BLaER1 (cell line): Measurements from ENCODE around the gene PRPF40A.
A peak's percentile ranks its signal among the peaks of the same experiment; 100 is the strongest.

Source experiments
- H3K27ac ChIP-seq: shearing (Covaris generic); formaldehyde crosslinking; 2 replicates; pipeline ENCODE4 v1.8.1; 2022
- H3K27me3 ChIP-seq: shearing (Covaris generic); formaldehyde crosslinking; 2 replicates; pipeline ENCODE4 v1.8.1; 2022
- H3K36me3 ChIP-seq: shearing (Covaris generic); formaldehyde crosslinking; 2 replicates; pipeline ENCODE4 v1.8.1; 2022
- H3K4me1 ChIP-seq: shearing (Covaris generic); formaldehyde crosslinking; 2 replicates; pipeline ENCODE4 v1.8.1; 2022
- H3K4me2 ChIP-seq: shearing (Covaris generic); formaldehyde crosslinking; 2 replicates; pipeline ENCODE4 v1.8.1; 2022
- H3K4me3 ChIP-seq: shearing (Covaris generic); formaldehyde crosslinking; 2 replicates; pipeline ENCODE4 v1.8.1; 2022
- H3K9ac ChIP-seq: shearing (Covaris generic); formaldehyde crosslinking; 2 replicates; pipeline ENCODE4 v1.8.1; 2022
- H3K9me3 ChIP-seq: shearing (Covaris generic); formaldehyde crosslinking; 2 replicates; pipeline ENCODE4 v1.8.1; 2022
- H4K20me1 ChIP-seq: shearing (Covaris generic); formaldehyde crosslinking; 2 replicates; pipeline ENCODE4 v1.8.1; 2022
- Cebpa-rat ChIP-seq: shearing (Covaris generic); IDR thresholded peaks from 2 replicates; pipeline ENCODE4 v1.8.1; 2022

Gene PRPF40A

DNA sequence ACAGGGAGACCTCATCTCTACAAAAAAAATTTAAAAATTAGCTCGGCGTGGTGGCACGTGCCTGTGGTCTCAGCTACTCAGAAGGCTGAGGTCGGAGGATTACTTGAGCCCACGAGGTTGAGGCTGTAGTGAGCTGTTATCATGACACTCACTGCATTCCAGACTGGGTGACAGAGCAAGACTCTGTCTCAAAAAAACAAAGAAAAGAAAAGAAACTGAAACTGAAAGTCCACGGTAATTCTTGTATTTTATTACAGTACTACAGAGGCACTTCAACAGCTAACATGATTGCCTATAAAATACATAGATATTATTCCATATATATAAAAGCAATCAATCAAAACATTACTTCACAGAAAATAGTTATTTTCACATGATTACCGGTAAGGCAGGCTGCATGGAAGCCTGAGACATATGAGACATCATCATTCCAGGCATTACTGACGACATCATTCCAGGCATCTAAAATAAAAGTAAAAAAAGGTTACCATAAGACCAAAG is 23.1 kb downstream of the PRPF40A start:
- Histone ChIP-seq H3K27ac (no peak overlapping the region), H4K20me1 (peaks cover 79% of the 10 kb centered on the region), H3K9me3 (no peaks in the 10 kb centered on the region), H3K4me1 (peaks cover 21% of the 10 kb centered on the region; the same call in 1 of the 2 replicates), H3K4me2 (peak overlapping the region; percentile 80), H3K36me3 (peaks cover 46% of the 10 kb centered on the region), H3K4me3 (peak overlapping the region; percentile 50), H3K9ac (peak overlapping the region; percentile 46), H3K27me3 (no peaks in the 10 kb centered on the region)
- TF ChIP-seq Cebpa-rat: no peak

- Histone ChIP-seq H3K36me3 (peaks cover 53% of the 10 kb centered on the region), H4K20me1 (peaks cover 67% of the 10 kb centered on the region)
These were observed 24.2 kb downstream of the PRPF40A start for GRCh38 chr2:152693033-152693432.

DNA sequence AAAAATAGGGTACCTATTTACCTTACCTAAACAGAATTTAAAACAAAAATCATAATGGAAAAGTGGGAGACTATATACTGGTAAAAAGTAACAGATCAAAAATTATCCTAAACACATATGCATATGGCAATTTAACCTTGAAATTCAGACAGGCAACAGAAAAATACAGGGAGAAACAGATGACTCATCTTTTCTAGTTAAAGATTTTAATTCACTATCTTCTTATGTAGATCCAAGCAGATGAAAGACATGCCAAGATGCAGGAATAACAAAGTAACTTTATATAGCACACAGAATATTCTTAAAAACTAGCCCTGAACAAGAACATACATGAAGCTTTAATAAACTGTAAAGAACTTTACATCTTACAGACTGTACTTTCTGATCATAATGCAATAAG is 30.9 kb downstream of the PRPF40A start:
- Histone ChIP-seq H3K9ac (no peak overlapping the region), H4K20me1 (peaks cover 82% of the 10 kb centered on the region), H3K27ac (no peak overlapping the region), H3K36me3 (peaks cover 66% of the 10 kb centered on the region), H3K4me2 (no peak overlapping the region), H3K9me3 (no peaks in the 10 kb centered on the region), H3K4me3 (no peak overlapping the region), H3K27me3 (no peaks in the 10 kb centered on the region), H3K4me1 (peaks cover 18% of the 10 kb centered on the region)
- TF ChIP-seq Cebpa-rat: no peak

More at GRCh38 chr2:152693033-152693432, 24.2 kb downstream of the PRPF40A start:
- Histone ChIP-seq H3K4me1 (peaks cover 21% of the 10 kb centered on the region; the same call in 1 of the 2 replicates), H3K4me2 (no peak overlapping the region), H3K27me3 (no peaks in the 10 kb centered on the region), H3K4me3 (no peak overlapping the region), H3K9me3 (no peaks in the 10 kb centered on the region), H3K27ac (no peak overlapping the region), H3K9ac (no peak overlapping the region)
- TF ChIP-seq Cebpa-rat: no peak

DNA sequence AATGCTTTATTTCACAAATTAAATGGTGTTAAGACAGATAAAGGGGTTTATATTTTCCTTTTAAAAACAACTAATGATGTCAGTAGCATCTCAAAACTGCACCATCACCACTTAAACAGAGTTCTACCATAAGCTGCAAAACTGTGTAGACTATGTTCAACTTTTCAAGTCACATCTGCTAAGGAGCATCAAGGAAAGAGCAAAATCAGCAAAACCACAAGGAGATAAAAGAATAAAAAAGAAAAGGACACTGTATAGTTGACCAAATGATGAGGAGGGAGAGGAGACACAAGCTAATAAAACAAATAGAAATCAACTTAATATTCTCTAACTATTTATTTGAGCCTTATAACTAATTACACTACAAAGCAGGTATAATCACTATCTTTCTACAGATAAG is 33.9 kb downstream of the PRPF40A start:
- peak overlapping the region; percentile 35; the same call in 1 of the 2 replicates for H3K4me2 ChIP-seq
- no peaks in the 10 kb centered on the region for H3K27me3 ChIP-seq
- TF ChIP-seq Cebpa-rat: no peak
- no peak overlapping the region for H3K27ac ChIP-seq
- no peaks in the 10 kb centered on the region for H3K9me3 ChIP-seq
- H4K20me1 ChIP-seq: peaks cover 72% of the 10 kb centered on the region
- no peak overlapping the region for H3K4me3 ChIP-seq
- peaks cover 74% of the 10 kb centered on the region for H3K36me3 ChIP-seq
- H3K9ac ChIP-seq: no peak overlapping the region
- peaks cover 18% of the 10 kb centered on the region for H3K4me1 ChIP-seq

GRCh38 chr2:152682663-152683062 is 34.6 kb downstream of the PRPF40A start:
- H3K9me3 ChIP-seq: no peaks in the 10 kb centered on the region
- H3K36me3 ChIP-seq: peaks cover 68% of the 10 kb centered on the region
- peaks cover 72% of the 10 kb centered on the region for H4K20me1 ChIP-seq
- H3K27ac ChIP-seq: no peak overlapping the region
- H3K4me2 ChIP-seq: peak overlapping the region; percentile 35
- no peak for TF ChIP-seq Cebpa-rat
- H3K4me1 ChIP-seq: peaks cover 18% of the 10 kb centered on the region
- H3K4me3 ChIP-seq: no peak overlapping the region
- H3K27me3 ChIP-seq: no peaks in the 10 kb centered on the region
- H3K9ac ChIP-seq: no peak overlapping the region

- no peaks in the 10 kb centered on the region for H3K27me3 ChIP-seq
These were observed 38.5 kb downstream of the PRPF40A start for GRCh38 chr2:152678808-152679207.

DNA sequence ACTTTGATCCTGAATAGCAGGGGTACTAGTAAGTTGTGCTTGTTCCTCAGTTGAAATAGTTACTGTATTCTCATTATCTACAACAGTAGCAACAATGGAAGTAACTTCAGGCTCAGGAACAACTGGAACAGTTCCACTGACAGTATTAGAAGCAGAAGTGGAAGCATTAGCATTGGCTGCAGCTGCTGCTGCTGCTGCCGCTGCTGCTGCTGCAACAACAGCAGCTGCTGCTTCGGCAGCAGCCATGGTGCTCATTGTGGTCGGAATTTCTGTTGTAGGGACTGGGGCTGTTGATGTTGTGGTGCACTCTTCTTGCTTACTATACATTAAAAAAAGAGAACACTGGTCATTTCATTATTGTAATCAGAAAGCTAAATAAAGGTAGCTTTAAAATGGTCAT is 40.8 kb downstream of the PRPF40A start:
- TF ChIP-seq Cebpa-rat: no peak
- Histone ChIP-seq H3K9me3 (no peaks in the 10 kb centered on the region), H3K9ac (no peak overlapping the region), H3K4me3 (no peak overlapping the region), H3K27me3 (no peaks in the 10 kb centered on the region), H4K20me1 (peaks cover 36% of the 10 kb centered on the region), H3K27ac (no peak overlapping the region), H3K36me3 (peaks cover 86% of the 10 kb centered on the region), H3K4me2 (no peak overlapping the region), H3K4me1 (no peaks in the 10 kb centered on the region)

More at GRCh38 chr2:152678808-152679207, 38.5 kb downstream of the PRPF40A start:
- Histone ChIP-seq H3K9me3 (no peaks in the 10 kb centered on the region), H3K4me3 (no peak overlapping the region), H3K4me1 (peaks cover 18% of the 10 kb centered on the region), H3K9ac (no peak overlapping the region), H4K20me1 (peaks cover 60% of the 10 kb centered on the region), H3K27ac (no peak overlapping the region), H3K36me3 (peaks cover 74% of the 10 kb centered on the region), H3K4me2 (no peak overlapping the region)
- no peak for TF ChIP-seq Cebpa-rat

DNA sequence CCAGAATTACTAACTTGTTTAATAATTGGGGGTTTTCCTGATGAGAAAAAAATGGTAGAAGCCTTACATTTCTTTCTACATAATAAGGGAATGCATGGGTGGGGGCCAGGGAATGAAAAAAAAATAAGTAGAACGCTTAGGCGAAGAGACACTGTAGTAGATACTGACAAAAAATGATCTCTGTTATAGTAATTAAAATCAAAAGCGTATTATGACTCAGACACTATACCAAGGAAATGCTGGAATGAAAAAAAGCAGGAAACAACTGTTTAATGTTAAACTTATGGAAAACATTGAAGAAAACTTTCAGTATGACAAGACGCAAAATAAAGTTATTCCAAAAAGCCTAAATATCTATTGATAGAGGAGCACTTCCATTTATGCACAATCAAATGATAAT is 42.9 kb downstream of the PRPF40A start:
- Histone ChIP-seq H3K27me3 (no peaks in the 10 kb centered on the region), H3K27ac (no peak overlapping the region), H3K4me1 (no peaks in the 10 kb centered on the region), H3K36me3 (peaks cover 86% of the 10 kb centered on the region), H3K4me3 (no peak overlapping the region), H3K9me3 (no peaks in the 10 kb centered on the region), H3K9ac (no peak overlapping the region), H3K4me2 (no peak overlapping the region), H4K20me1 (peaks cover 27% of the 10 kb centered on the region)
- TF ChIP-seq Cebpa-rat: no peak

DNA sequence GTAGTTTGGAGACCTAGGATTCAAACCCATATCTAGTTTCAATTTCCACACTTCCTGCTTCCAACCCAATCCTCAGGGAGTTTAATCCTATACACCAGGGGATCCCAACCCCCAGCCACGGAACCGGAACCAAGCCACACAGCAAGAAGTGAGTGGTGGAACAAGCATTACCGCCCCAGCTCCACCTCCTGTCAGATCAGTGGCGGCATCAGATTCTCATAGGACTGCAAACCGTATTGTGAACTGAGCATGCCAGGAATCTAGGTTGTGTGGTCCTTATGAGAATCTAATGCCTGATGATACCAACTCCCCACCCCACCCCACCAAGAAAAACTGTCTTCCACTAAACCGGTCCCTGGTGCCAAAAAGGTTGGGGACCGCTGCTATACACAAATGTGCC is 52.5 kb downstream of the PRPF40A start:
- H3K9me3 ChIP-seq: no peaks in the 10 kb centered on the region
- no peak for TF ChIP-seq Cebpa-rat
- no peaks in the 10 kb centered on the region for H3K27me3 ChIP-seq
- peaks cover 97% of the 10 kb centered on the region for H3K36me3 ChIP-seq
- peaks cover 28% of the 10 kb centered on the region; the same call in 1 of the 2 replicates for H4K20me1 ChIP-seq
- no peak overlapping the region for H3K27ac ChIP-seq
- no peak overlapping the region for H3K4me2 ChIP-seq
- H3K4me3 ChIP-seq: no peak overlapping the region
- H3K4me1 ChIP-seq: no peaks in the 10 kb centered on the region
- H3K9ac ChIP-seq: no peak overlapping the region

GRCh38 chr2:152661076-152661475 is 56.2 kb downstream of the PRPF40A start:
- H3K4me3 ChIP-seq: no peak overlapping the region
- peaks cover 28% of the 10 kb centered on the region; the same call in 1 of the 2 replicates for H4K20me1 ChIP-seq
- H3K4me2 ChIP-seq: no peak overlapping the region
- TF ChIP-seq Cebpa-rat: no peak
- no peak overlapping the region for H3K27ac ChIP-seq
- no peaks in the 10 kb centered on the region for H3K27me3 ChIP-seq
- H3K4me1 ChIP-seq: no peaks in the 10 kb centered on the region
- H3K9ac ChIP-seq: no peak overlapping the region
- H3K36me3 ChIP-seq: peaks cover 97% of the 10 kb centered on the region
- no peaks in the 10 kb centered on the region for H3K9me3 ChIP-seq

- H4K20me1 ChIP-seq: 0 out of 2 replicates have a peak, but pooled peaks cover 13% of the 10 kb centered on the region
- H3K4me3 ChIP-seq: no peak overlapping the region
- TF ChIP-seq Cebpa-rat: no peak
- no peak overlapping the region for H3K9ac ChIP-seq
- H3K4me1 ChIP-seq: no peaks in the 10 kb centered on the region
- no peak overlapping the region for H3K4me2 ChIP-seq
- no peaks in the 10 kb centered on the region for H3K9me3 ChIP-seq
- H3K36me3 ChIP-seq: peaks cover 91% of the 10 kb centered on the region
- H3K27me3 ChIP-seq: no peaks in the 10 kb centered on the region
- no peak overlapping the region for H3K27ac ChIP-seq
These were observed 59.0 kb downstream of the PRPF40A start for GRCh38 chr2:152658221-152658620.
